Upper lobe of right lung (tissue), 1 donor: ENCODE results near the gene EYA2. TPM values are rescaled to one million over a fixed set of nuclear protein-coding genes. Genes with fewer than 3 reads are reported as not detected.
A peak's percentile ranks its signal among the peaks of the same experiment; 100 is the strongest.

Source experiments
- ATAC-seq: fragments of 200-7000 bp; cut with Tn5 transposase; one replicate; pipeline ENCODE4 v1.9.1; 2020; ENCODE audit warnings: mild to moderate bottlenecking, moderate library complexity
- DNase-seq: peaks from one replicate; pipeline ENCODE4 v3.0.0-alpha.2; 2020
- H3K27ac ChIP-seq: fragments of 200-600 bp; one replicate; pipeline ENCODE4 v1.8.0; 2022
- H3K27me3 ChIP-seq: fragments of 200-600 bp; one replicate; pipeline ENCODE4 v1.8.0; 2022; ENCODE audit warnings: mild to moderate bottlenecking
- H3K36me3 ChIP-seq: fragments of 200-600 bp; one replicate; pipeline ENCODE4 v1.8.0; 2022
- H3K4me1 ChIP-seq: fragments of 200-600 bp; one replicate; pipeline ENCODE4 v1.8.0; 2022
- H3K4me3 ChIP-seq: fragments of 200-600 bp; one replicate; pipeline ENCODE4 v1.8.0; 2022; ENCODE audit warnings: mild to moderate bottlenecking
- H3K9me3 ChIP-seq: fragments of 200-600 bp; one replicate; pipeline ENCODE4 v1.8.0; 2022
- intact Hi-C: fragments of 100-400 bp; cut with DNase I; formaldehyde crosslinking; loops from one replicate; pipeline ENCODE4 v1.11.0; 2022
- total RNA-seq: library from RNA; stranded (reverse); fragmentation: NEBNext Ultra II Directional; extraction: Animal tissue kit (Norgen Biotek cat#: 25700); gene quantifications from one replicate; pipeline ENCODE4 v1.2.1, GENCODE V29; 2021
- TF ChIP-seq, protein P1 (sequence below): fragments of 200-600 bp; IDR thresholded peaks from one replicate; pipeline ENCODE4 v1.8.0; 2022; ENCODE audit warnings: antibody characterized with exemption
- donor health status: DM: no; HTN: yes; CAD: no; lungs with severe emphysema.

Gene EYA2
- total RNA-seq, 1 donor from 2014 or later, result 1.8 TPM

DNA sequence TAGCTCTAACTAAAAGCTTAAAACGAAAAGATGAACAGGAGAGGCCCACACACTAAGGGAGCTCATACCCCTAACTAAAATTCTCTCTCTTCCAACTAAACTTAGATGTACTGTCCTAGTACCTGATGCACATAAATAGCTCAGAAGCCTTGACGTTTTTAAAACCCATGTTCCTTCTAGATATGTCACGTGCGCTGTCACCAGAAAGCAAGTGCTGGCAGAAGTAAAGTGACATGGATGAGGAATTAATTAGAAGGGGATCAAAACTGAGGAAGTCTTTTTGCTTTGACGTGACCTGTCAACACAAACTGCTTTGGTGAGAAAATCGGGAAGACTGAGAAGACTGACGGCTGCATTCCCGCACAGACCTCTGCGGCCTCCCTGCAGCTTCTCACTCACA lies 319.3 kb downstream of the EYA2 start:
- ATAC-seq, result no peak
- Histone ChIP-seq H3K4me3 (no peak overlapping the region), H3K4me1 (no peaks in the 10 kb centered on the region), H3K9me3 (no peaks in the 10 kb centered on the region), H3K27ac (no peak overlapping the region), H3K27me3 (no peaks in the 10 kb centered on the region), H3K36me3 (peaks cover 96% of the 10 kb centered on the region)
- no peak for DNase-seq
- intact Hi-C loops, result no loop called here
- TF ChIP-seq, protein P1, sequence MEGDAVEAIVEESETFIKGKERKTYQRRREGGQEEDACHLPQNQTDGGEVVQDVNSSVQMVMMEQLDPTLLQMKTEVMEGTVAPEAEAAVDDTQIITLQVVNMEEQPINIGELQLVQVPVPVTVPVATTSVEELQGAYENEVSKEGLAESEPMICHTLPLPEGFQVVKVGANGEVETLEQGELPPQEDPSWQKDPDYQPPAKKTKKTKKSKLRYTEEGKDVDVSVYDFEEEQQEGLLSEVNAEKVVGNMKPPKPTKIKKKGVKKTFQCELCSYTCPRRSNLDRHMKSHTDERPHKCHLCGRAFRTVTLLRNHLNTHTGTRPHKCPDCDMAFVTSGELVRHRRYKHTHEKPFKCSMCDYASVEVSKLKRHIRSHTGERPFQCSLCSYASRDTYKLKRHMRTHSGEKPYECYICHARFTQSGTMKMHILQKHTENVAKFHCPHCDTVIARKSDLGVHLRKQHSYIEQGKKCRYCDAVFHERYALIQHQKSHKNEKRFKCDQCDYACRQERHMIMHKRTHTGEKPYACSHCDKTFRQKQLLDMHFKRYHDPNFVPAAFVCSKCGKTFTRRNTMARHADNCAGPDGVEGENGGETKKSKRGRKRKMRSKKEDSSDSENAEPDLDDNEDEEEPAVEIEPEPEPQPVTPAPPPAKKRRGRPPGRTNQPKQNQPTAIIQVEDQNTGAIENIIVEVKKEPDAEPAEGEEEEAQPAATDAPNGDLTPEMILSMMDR, result no peak

DNA sequence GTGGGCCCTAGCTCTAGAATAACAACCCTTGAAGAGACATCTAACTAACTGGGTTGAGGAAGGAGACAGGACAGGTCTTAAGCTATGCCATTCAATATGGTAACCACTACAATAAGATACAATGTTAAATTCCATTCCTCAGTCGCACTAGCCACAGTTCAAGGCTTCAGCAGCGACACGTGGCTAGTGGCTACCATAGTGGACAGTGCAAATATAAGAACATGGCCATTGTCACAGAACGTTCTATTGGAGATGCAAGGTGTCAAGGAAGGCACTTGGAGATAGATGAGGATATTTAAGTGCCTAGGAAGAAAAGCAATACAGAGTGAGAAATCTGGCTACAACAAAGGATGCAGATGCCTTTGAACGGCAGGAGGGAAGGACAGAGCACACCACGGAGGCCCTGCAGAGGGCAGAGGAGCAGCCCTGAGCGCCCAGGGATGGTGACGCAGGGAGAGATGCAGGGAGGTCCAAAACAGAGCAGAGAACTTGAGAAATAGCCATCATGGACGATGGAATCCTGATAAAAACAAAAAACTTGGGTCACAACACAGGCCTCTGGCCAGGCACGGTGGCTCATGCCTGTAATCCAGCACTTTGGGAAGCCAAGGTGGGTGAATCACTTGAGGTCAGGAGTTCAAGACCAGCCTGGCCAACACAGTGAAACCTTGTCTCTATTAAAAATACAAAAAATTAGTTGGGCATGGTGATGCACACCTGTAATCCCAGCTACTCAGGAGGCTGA lies 321.2 kb downstream of the EYA2 start:
- no peak overlapping the region for H3K4me3 ChIP-seq
- no peaks in the 10 kb centered on the region for H3K27me3 ChIP-seq
- H3K36me3 ChIP-seq, result peaks cover 89% of the 10 kb centered on the region
- TF ChIP-seq, protein P1, result no peak
- no peak overlapping the region for H3K27ac ChIP-seq
- no peaks in the 10 kb centered on the region for H3K4me1 ChIP-seq
- intact Hi-C loops, result no loop called here
- H3K9me3 ChIP-seq, result no peaks in the 10 kb centered on the region
- DNase-seq, result no peak
- ATAC-seq, result no peak

DNA sequence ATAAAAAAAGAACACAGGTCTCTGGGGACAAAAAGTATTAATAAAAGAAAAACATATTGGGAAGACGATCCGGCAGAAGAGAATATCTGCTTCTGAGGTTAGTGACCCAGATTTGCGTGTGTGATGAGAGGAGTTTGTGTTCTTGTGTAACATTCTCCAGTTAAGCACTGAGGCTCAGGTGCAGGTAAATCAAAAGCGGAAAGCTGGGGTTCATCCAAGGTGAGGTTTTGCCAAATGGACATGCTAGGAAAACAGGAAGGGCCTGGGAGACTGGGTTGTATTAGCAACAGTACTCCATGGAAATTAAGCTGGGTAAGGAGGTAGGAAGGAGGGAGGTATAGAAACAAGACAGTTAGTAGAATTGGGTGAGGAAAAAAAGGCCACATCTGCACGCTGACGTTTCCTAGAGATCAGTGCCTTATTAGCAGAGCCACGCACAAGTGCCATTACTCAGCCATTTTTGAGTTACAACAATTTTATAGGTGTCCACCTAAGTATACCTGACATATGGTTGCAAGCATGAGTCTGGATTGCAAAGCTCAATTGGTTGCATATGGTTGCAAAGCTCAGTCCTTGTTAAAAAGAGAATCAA lies 322.3 kb downstream of the EYA2 start:
- DNase-seq (no peak), ATAC-seq (no peak)
- H3K9me3 ChIP-seq, result no peaks in the 10 kb centered on the region
- intact Hi-C loops, result no loop called here
- no peak overlapping the region for H3K27ac ChIP-seq
- TF ChIP-seq, protein P1, result no peak
- no peaks in the 10 kb centered on the region for H3K27me3 ChIP-seq
- peaks cover 89% of the 10 kb centered on the region for H3K36me3 ChIP-seq
- no peaks in the 10 kb centered on the region for H3K4me1 ChIP-seq
- no peak overlapping the region for H3K4me3 ChIP-seq

DNA sequence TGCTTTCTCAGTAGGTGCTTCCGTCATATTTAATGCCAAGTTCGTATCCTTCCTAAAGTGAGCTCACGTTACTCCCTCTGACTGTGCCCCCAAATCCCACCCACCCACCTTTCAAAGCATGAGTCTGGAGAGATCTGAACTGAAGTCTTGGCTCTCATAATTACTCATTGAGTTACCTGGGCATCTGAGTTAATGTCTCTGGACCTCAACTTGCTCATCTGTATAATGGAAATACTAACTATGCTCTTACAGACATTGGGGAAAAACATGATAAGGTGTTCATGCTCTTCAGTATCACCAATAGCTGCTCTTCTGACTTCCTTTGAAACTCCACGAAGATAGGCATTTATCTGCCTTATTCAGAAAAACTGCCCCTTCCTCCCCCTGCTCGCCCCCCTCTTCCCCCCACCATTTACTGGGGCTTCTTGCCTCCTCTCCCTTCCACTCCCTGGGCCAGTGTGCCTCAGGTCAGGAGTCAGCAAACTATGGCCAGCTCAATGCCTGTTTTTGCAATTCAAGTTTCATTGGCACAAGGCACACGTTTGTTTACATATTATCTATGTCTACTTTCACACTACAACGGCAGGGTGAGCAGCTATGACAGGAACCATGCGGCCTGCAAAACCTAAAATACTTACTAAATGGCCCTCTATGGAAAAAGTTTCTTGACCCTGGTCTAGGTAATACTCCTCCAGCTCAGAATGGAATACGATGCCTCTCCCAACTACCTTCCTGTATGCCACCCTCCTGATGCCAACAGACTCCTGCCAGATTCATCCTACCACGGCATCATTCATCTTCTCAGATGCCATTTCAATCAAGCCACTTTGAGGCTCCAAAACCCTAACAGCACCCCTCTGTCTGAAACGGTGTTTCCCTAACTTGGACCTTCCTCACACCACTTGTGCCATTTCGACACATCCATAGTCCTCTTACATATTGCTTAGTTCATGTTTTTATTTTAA lies 323.1 kb downstream of the EYA2 start:
- Histone ChIP-seq H3K9me3 (no peaks in the 10 kb centered on the region), H3K27ac (no peak overlapping the region), H3K4me3 (no peak overlapping the region), H3K4me1 (no peaks in the 10 kb centered on the region), H3K36me3 (peaks cover 89% of the 10 kb centered on the region), H3K27me3 (no peaks in the 10 kb centered on the region)
- intact Hi-C loops, result no loop called here
- ATAC-seq (no peak), DNase-seq (no peak)
- TF ChIP-seq, protein P1, result no peak

DNA sequence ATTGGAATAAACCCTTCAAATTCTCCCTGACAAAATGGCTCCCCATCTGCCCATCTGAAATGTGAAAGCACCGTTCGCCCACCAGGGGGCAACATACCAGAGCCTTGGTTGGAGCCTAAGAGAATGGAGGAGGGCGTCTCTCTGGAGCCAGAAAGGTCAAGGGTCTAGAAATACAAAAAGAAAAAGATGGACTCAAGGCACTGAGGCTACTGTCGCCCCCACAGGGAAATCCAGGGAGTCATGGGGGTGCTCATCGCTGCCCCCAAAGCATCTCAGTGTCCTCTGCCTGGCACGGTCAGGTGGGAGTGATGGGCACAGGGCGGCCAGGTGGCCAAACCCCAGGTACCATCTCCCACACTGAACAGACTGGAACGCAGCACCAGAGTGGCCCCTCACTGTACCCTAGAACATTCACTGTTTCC lies 325.5 kb downstream of the EYA2 start:
- TF ChIP-seq, protein P1, result peak; percentile 48
- intact Hi-C loops, result no loop called here
- peaks cover 90% of the 10 kb centered on the region for H3K36me3 ChIP-seq

More for the DNA sequence above, 325.5 kb downstream of the EYA2 start:
- no peaks in the 10 kb centered on the region for H3K4me1 ChIP-seq
- ATAC-seq (peak; percentile 66), DNase-seq (no peak)
- no peak overlapping the region for H3K27ac ChIP-seq
- no peaks in the 10 kb centered on the region for H3K9me3 ChIP-seq
- no peak overlapping the region for H3K4me3 ChIP-seq
- H3K27me3 ChIP-seq, result no peaks in the 10 kb centered on the region
